22Rv1 (cell line): ENCODE data around the gene PTPN13.
"Not testable (repeated sequence)": the region's sequence is repeated elsewhere in the genome, so short reads cannot be mapped to it uniquely, and the experiment has no call there.

Source experiments
- H3K27ac ChIP-seq: fragments of 450-650 bp; 2 replicates; pipeline ENCODE4 v1.5.1; 2017
- ZFX ChIP-seq: fragments of 450-650 bp; IDR thresholded peaks from 2 replicates; pipeline ENCODE4 v1.6.1; 2017; ENCODE audit warnings: antibody characterized with exemption, borderline replicate concordance
- TF ChIP-seq, protein P1 (sequence below): fragments of 450-650 bp; IDR thresholded peaks from 2 replicates; pipeline ENCODE4 v1.5.1; 2017; ENCODE audit warnings: mild to moderate bottlenecking

PTPN13 gene

DNA sequence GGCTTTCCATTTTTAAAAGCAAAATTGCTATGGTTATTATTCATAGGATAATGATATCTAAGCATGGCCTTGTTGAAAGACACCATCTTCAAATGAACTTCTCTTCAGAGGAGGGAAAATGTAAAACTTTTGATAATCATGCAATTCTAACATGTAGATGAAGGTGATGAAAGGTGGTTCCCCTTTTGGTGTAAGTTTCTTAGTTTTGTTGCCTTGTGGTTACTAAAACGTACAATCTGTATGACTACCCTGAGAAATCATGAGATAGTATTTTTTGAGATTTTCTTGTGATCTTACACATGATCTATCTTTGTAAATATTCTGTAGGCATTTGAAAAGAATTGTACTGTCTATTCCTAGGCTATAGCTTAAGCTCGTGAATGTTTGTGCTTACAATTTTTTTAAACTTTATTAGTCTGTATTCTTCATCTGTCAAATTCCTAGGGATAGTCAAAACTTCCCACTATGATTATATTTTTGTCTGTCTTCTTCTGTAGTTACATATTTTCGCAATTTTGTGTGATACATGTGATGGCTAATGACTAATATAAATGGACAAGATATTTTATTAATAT is 47.5 kb downstream of the PTPN13 start:
- no peak overlapping the region for H3K27ac ChIP-seq
- TF ChIP-seq ZFX, result no peak
- TF ChIP-seq, protein P1, sequence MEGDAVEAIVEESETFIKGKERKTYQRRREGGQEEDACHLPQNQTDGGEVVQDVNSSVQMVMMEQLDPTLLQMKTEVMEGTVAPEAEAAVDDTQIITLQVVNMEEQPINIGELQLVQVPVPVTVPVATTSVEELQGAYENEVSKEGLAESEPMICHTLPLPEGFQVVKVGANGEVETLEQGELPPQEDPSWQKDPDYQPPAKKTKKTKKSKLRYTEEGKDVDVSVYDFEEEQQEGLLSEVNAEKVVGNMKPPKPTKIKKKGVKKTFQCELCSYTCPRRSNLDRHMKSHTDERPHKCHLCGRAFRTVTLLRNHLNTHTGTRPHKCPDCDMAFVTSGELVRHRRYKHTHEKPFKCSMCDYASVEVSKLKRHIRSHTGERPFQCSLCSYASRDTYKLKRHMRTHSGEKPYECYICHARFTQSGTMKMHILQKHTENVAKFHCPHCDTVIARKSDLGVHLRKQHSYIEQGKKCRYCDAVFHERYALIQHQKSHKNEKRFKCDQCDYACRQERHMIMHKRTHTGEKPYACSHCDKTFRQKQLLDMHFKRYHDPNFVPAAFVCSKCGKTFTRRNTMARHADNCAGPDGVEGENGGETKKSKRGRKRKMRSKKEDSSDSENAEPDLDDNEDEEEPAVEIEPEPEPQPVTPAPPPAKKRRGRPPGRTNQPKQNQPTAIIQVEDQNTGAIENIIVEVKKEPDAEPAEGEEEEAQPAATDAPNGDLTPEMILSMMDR, result no peak

- no peak overlapping the region for H3K27ac ChIP-seq
- TF ChIP-seq ZFX, result no peak
- TF ChIP-seq, protein P1, result no peak
These were observed 50.8 kb downstream of the PTPN13 start for GRCh38 chr4:86644892-86645291.

DNA sequence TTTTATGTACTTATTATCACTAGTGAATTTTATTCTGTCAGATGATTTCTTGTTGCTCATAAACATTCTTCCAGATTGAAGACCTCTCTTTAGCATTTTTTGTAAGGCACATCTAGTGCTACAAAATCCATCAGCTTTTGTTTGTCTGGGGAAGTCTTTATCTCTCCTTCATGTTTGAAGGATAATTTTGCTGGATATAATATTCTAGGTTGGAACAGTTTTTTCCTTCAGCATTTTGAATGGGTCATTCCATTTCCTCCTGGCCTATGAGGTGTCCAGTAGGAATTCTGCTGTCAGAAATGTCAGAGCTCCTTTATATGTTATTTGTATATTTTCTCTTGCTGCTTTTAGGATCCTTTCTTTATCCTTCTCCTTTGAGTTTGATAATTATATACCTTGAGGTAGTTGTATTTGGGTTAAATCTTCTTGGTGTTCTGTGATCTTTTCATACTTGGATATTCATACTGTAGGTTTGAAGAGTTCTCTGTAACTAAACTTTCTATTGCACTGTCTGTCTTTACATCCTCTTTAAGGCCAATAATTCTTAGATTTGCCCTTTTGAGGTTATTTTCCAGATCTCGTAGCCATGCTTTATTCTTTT is 58.3 kb downstream of the PTPN13 start:
- no peak overlapping the region for H3K27ac ChIP-seq
- TF ChIP-seq, protein P1, result no peak
- no peak for TF ChIP-seq ZFX

GRCh38 chr4:86653237-86653865 is 59.2 kb downstream of the PTPN13 start:
- no peak overlapping the region for H3K27ac ChIP-seq
- TF ChIP-seq ZFX, result no peak
- TF ChIP-seq, protein P1, result peak; percentile 83

- H3K27ac ChIP-seq, result not testable (repeated sequence)
These were observed 62.7 kb downstream of the PTPN13 start for GRCh38 chr4:86656781-86657180.

DNA sequence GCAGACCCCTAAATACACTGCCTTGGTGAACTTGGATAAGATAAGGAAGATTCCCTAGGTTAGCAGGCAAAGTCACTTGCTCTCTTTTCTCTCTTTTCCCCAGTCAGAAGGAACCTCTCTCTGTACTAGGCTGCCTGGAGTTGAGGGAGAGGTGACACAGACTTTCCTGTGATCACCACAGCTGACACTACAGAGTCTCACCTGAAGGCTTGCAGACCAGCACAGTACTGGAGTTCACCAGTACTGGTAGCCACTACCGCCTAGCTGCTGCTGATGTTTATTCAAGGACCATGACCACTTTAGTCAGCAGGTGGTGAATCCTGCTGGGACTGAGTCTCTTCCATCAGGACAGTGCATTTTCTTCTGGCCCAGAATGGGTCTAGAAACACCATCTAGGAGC is 63.3 kb downstream of the PTPN13 start:
- no peak for TF ChIP-seq ZFX
- TF ChIP-seq, protein P1, result no peak
- H3K27ac ChIP-seq, result no peak overlapping the region

GRCh38 chr4:86657910-86658309 is 63.8 kb downstream of the PTPN13 start:
- TF ChIP-seq, protein P1, result no peak
- TF ChIP-seq ZFX, result no peak
- H3K27ac ChIP-seq, result no peak overlapping the region
